Panc1 (cell line): ENCODE data around the gene HASPIN. TPM values are rescaled to one million over a fixed set of nuclear protein-coding genes. Genes with fewer than 3 reads are reported as not detected.

Experiments used
- ATAC-seq: fragments of 200-7000 bp; cut with Tn5 transposase; 2 replicates; pipeline ENCODE4 v1.9.1; 2020; ENCODE audit warnings: mild to moderate bottlenecking, moderate library complexity
- BruUV-seq: library from RNA; stranded (reverse); fragments of 400-500 nt; replicated peaks from 2 replicates; lab custom pipeline; 2021; lab: Mats Ljungman, UMichigan
- CTCF ChIA-PET: fragments of 300-600 bp; sonication (Branson Sonifier 250); formaldehyde crosslinking; loops from one replicate; lab custom pipeline; 2022; ENCODE audit warnings: antibody characterized with exemption; lab: Charles Lee
- POLR2A ChIA-PET: fragments of 300-600 bp; sonication (Branson Sonifier 250); formaldehyde crosslinking; loops from one replicate; lab custom pipeline; 2022; ENCODE audit warnings: antibody characterized with exemption; lab: Charles Lee
- DNase-seq: peaks from one replicate; pipeline ENCODE4 v3.0.0-alpha.2; 2010; ENCODE audit warnings: low read depth, low spot score
- H3K27ac ChIP-seq: 2 replicates; pipeline ENCODE4 v1.5.1; 2011; ENCODE audit warnings: mild to moderate bottlenecking, low read length, inconsistent platforms
- H3K27me3 ChIP-seq: fragments of 200-500 bp; sonication (Bioruptor generic); 2 replicates; pipeline ENCODE4 v1.6.0; 2014; ENCODE audit warnings: low read length, inconsistent platforms; ENCODE audit not compliant: control insufficient read depth, insufficient read depth
- H3K36me3 ChIP-seq: fragments of 200-500 bp; sonication (Bioruptor generic); 2 replicates; pipeline ENCODE4 v1.5.1; 2014; ENCODE audit warnings: inconsistent platforms, mild to moderate bottlenecking, low read length, moderate library complexity; ENCODE audit not compliant: control insufficient read depth, insufficient read depth
- H3K4me1 ChIP-seq: 2 replicates; pipeline ENCODE4 v1.5.1; 2011; ENCODE audit warnings: inconsistent platforms, mild to moderate bottlenecking, low read length, moderate library complexity; ENCODE audit not compliant: control insufficient read depth, insufficient read depth
- H3K4me3 ChIP-seq, 2 experiments: 2 replicates each; pipeline ENCODE4 v1.5.1; 2011 to 2012; ENCODE audit warnings: low read depth in 2 of 2, low read length in 2 of 2, mild to moderate bottlenecking in 2 of 2, inconsistent platforms in 1 of 2, moderate library complexity in 1 of 2
- H3K9me3 ChIP-seq: fragments of 200-500 bp; sonication (Bioruptor generic); 2 replicates; pipeline ENCODE4 v1.5.1; 2014; ENCODE audit warnings: low read depth, mild to moderate bottlenecking, inconsistent platforms, low read length, moderate library complexity; ENCODE audit not compliant: control insufficient read depth, insufficient read depth
- POLR2AphosphoS5 ChIP-seq: IDR thresholded peaks from 2 replicates; pipeline ENCODE4 v1.6.1; 2012; ENCODE audit warnings: mild to moderate bottlenecking, low read depth, low read length, moderate library complexity
- SIN3A ChIP-seq: IDR thresholded peaks from 2 replicates; pipeline ENCODE4 v1.6.1; 2012; ENCODE audit warnings: low read depth, mild to moderate bottlenecking, low read length, moderate library complexity, borderline replicate concordance; ENCODE audit not compliant: insufficient read depth
- TCF7L2 ChIP-seq: IDR thresholded peaks from 2 replicates; pipeline ENCODE4 v1.6.1; 2011; ENCODE audit warnings: mild to moderate bottlenecking, low read depth, low read length, inconsistent platforms
- in situ Hi-C: cut with HindIII; loops from 2 replicates; pipeline ENCODE4 v1.10.0; 2016; ENCODE audit warnings: low sequenced_read_pairs, low pct_unique_long_range_greater_than_20kb
- intact Hi-C: fragments of 100-400 bp; cut with micrococcal nuclease; formaldehyde crosslinking; loops from one replicate; pipeline ENCODE4 v1.10.0; 2022; ENCODE audit not compliant: unreplicated experiment
- total RNA-seq: library from RNA; stranded (reverse); gene quantifications from one replicate; pipeline ENCODE4 v1.2.1, GENCODE V29; 2021; ENCODE audit not compliant: unreplicated experiment
- TF ChIP-seq, protein P1 (sequence below), 2 experiments: IDR thresholded peaks; 2 replicates each; pipeline ENCODE4 v1.6.1; 2011 to 2012; ENCODE audit warnings: low read depth in 2 of 2, control low read depth in 1 of 2, low read length in 1 of 2, mild to moderate bottlenecking in 1 of 2, moderate library complexity in 1 of 2; ENCODE audit not compliant: insufficient read depth in 1 of 2
- TF ChIP-seq, protein P2 (sequence below): fragments of 450-650 bp; IDR thresholded peaks from 2 replicates; pipeline ENCODE4 v1.5.1; 2017; ENCODE audit warnings: mild to moderate bottlenecking

Gene HASPIN
- total RNA-seq, 1 experiment from 2014 or later: 10.6 TPM

DNA sequence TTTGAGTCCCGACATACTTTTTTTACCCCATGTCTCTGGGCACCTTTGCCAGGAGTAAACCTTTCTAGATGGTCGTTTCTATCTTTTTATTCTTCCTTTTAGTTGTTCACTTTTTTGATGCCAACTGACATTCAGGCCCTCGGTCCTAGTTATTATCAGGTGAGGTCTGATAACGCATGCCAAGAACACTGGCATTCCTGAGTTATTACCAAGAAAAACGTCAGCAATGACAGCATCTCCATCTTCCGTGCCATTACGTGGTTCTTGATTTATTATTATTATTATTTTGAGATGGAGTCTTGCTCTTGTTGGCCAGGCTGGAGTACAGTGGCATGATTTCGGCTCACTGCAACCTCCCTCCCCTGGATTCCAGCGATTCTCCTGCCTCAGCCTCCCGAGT, 21.4 kb downstream of the HASPIN start:
- ChIA-PET CTCF (no interaction called here), POLR2A (no interaction called here)
- H3K9me3 ChIP-seq: no peaks in the 10 kb centered on the region
- no peak for DNase-seq
- H3K4me1 ChIP-seq: no peaks in the 10 kb centered on the region
- no peaks in the 10 kb centered on the region for H3K36me3 ChIP-seq
- TF ChIP-seq TCF7L2 (no peak), SIN3A (no peak), POLR2AphosphoS5 (no peak)
- TF ChIP-seq, protein P1, sequence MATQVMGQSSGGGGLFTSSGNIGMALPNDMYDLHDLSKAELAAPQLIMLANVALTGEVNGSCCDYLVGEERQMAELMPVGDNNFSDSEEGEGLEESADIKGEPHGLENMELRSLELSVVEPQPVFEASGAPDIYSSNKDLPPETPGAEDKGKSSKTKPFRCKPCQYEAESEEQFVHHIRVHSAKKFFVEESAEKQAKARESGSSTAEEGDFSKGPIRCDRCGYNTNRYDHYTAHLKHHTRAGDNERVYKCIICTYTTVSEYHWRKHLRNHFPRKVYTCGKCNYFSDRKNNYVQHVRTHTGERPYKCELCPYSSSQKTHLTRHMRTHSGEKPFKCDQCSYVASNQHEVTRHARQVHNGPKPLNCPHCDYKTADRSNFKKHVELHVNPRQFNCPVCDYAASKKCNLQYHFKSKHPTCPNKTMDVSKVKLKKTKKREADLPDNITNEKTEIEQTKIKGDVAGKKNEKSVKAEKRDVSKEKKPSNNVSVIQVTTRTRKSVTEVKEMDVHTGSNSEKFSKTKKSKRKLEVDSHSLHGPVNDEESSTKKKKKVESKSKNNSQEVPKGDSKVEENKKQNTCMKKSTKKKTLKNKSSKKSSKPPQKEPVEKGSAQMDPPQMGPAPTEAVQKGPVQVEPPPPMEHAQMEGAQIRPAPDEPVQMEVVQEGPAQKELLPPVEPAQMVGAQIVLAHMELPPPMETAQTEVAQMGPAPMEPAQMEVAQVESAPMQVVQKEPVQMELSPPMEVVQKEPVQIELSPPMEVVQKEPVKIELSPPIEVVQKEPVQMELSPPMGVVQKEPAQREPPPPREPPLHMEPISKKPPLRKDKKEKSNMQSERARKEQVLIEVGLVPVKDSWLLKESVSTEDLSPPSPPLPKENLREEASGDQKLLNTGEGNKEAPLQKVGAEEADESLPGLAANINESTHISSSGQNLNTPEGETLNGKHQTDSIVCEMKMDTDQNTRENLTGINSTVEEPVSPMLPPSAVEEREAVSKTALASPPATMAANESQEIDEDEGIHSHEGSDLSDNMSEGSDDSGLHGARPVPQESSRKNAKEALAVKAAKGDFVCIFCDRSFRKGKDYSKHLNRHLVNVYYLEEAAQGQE (IDR thresholded peaks at IDR 0.05; ENCODE audit: insufficient read depth in 1 of 2, low read depth in 2 of 2, low read length in 1 of 2): no peak
- TF ChIP-seq, protein P2, sequence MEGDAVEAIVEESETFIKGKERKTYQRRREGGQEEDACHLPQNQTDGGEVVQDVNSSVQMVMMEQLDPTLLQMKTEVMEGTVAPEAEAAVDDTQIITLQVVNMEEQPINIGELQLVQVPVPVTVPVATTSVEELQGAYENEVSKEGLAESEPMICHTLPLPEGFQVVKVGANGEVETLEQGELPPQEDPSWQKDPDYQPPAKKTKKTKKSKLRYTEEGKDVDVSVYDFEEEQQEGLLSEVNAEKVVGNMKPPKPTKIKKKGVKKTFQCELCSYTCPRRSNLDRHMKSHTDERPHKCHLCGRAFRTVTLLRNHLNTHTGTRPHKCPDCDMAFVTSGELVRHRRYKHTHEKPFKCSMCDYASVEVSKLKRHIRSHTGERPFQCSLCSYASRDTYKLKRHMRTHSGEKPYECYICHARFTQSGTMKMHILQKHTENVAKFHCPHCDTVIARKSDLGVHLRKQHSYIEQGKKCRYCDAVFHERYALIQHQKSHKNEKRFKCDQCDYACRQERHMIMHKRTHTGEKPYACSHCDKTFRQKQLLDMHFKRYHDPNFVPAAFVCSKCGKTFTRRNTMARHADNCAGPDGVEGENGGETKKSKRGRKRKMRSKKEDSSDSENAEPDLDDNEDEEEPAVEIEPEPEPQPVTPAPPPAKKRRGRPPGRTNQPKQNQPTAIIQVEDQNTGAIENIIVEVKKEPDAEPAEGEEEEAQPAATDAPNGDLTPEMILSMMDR: no peak
- in situ Hi-C loops (no loop called here), intact Hi-C loops (no loop called here)
- H3K27ac ChIP-seq: no peak overlapping the region
- BruUV-seq: no TSS peak
- H3K4me3 ChIP-seq: no peak overlapping the region
- no peaks in the 10 kb centered on the region for H3K27me3 ChIP-seq
- no peak for ATAC-seq

DNA sequence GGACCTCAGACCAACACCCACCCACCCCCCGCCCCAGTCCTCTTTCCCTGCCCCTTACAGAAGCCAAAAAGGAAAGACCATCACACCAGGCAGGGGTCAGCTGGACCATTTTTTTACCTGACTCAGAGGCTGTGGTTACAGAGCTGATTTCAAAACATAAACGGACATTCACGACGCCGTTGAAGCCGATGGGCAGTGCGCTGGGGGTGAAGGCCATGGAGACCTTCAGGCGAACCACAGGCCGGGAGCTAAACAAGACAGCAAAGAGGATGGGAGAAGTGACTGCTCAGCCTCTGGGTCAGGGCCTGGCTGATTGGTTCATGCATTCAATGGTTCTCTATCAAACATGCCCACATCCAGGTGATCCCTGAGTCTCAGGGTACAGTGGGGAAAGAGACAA, 24.1 kb downstream of the HASPIN start:
- BruUV-seq: no TSS peak

More for the DNA sequence above, 24.1 kb downstream of the HASPIN start:
- ChIA-PET POLR2A (no interaction called here), CTCF (no interaction called here)
- Histone ChIP-seq H3K4me1 (no peaks in the 10 kb centered on the region), H3K27me3 (no peaks in the 10 kb centered on the region), H3K9me3 (no peaks in the 10 kb centered on the region), H3K36me3 (no peaks in the 10 kb centered on the region), H3K27ac (no peak overlapping the region), H3K4me3 (no peak overlapping the region)
- TF ChIP-seq, protein P2: no peak
- TF ChIP-seq, protein P1 (IDR thresholded peaks at IDR 0.05; ENCODE audit: insufficient read depth in 1 of 2, low read depth in 2 of 2, low read length in 1 of 2): no peak
- TF ChIP-seq SIN3A (no peak), POLR2AphosphoS5 (no peak), TCF7L2 (no peak)
- DNase-seq: no peak
- intact Hi-C loops (no loop called here), in situ Hi-C loops (no loop called here)
- ATAC-seq: no peak
